ENCODE data around the gene AHDC1.

AHDC1 gene

DNA sequence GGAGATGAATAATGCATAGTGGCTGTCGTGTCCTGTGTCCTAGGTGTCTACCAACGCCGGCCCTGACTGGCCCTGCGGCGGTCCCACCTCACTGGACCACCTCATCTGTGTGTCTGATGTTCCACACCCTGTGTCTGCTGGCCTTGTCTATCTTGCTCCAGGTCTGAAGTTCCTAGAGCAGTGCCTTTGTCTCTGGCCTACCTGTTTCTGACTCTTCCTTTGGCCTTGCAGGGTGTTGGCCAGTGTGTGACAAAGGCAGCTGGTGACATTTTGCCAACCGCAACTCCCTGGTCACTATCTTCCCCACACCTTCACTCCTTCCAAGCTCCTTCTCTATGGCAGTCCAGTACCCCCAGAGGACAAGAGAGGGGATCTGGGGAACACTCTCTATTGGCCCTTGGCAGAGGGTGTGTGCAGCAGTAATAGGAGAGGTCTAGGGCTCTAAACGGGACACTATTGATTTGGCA is 1.4 kb upstream of the AHDC1 start:
- TF ChIP-seq, protein P1, sequence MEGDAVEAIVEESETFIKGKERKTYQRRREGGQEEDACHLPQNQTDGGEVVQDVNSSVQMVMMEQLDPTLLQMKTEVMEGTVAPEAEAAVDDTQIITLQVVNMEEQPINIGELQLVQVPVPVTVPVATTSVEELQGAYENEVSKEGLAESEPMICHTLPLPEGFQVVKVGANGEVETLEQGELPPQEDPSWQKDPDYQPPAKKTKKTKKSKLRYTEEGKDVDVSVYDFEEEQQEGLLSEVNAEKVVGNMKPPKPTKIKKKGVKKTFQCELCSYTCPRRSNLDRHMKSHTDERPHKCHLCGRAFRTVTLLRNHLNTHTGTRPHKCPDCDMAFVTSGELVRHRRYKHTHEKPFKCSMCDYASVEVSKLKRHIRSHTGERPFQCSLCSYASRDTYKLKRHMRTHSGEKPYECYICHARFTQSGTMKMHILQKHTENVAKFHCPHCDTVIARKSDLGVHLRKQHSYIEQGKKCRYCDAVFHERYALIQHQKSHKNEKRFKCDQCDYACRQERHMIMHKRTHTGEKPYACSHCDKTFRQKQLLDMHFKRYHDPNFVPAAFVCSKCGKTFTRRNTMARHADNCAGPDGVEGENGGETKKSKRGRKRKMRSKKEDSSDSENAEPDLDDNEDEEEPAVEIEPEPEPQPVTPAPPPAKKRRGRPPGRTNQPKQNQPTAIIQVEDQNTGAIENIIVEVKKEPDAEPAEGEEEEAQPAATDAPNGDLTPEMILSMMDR (IDR thresholded peaks at IDR 0.05; ENCODE audit: insufficient read depth, low read length, missing control alignments), result no peak
- no peak for DNase-seq (ENCODE audit: low read depth, low spot score)
- no peak overlapping the region for H3K4me3 ChIP-seq (ENCODE audit: low read depth, low read length)
- ChIA-PET POLR2A (no interaction called here), CTCF (interaction anchor here (0.6 to 22.9 kb wide), 26 partner anchors 9 to 503 kb away, joined by 3 to 689 read pairs (median 20); partner anchors contain the start of genes GPR3, IFI6 and MAP3K6)

DNA sequence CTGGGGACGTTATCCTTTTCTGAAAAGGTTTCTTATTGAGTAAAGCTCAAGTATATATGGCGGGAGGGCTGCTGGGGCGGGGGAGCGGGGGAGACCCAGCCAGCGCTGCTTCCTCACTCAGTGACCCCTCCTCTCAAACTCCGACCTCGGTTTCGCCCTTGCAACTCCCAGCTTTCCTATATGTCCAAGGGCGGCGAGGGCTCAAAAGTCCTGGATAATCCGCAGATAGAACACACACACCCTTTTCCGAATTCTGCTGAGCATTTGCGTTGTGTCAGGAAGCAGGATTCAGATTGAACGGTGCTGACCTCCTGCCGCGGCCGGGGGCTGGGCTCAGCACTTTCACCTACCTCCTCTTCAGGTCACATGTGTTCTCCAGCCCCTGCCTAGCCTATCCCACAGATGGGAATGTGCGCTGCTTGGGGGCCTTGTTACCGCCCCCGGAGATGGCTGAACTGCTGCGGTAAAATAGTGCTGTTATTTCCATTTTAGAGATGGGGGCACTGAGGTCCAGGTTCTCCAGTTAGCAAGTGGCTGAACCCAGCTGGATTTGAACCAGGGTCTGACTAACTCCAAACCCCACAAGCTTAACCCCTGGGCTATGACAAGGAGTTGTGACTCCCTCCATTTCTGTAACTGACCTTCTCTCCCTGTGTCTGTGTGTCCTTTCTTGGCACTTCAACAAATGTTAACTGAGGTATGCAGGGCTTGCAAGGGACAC is 795 bp upstream of the AHDC1 start:
- TF ChIP-seq, protein P1 (IDR thresholded peaks at IDR 0.05; ENCODE audit: insufficient read depth, low read length, missing control alignments), result no peak
- POLR2A ChIA-PET, result interaction anchor here (0.7 to 1.7 kb wide), 7 partner anchors 29 to 305 kb away, joined by 3 to 14 read pairs (median 3); no protein-coding TSS in a partner anchor
- H3K4me3 ChIP-seq (ENCODE audit: low read depth, low read length), result peak overlapping the region; percentile 87
- CTCF ChIA-PET, result interaction anchor here (0.6 to 22.9 kb wide), 27 partner anchors 10 to 503 kb away, joined by 3 to 689 read pairs (median 8); partner anchors contain the start of genes FCN3, GPR3, IFI6 and MAP3K6
- DNase-seq (ENCODE audit: low read depth, low spot score), result no peak

- ChIA-PET POLR2A (interaction anchor here (0.8 to 1.7 kb wide), 4 partner anchors 28 to 304 kb away, joined by 3 to 14 read pairs (median 4); no protein-coding TSS in a partner anchor), CTCF (interaction anchor here (1.2 to 22.9 kb wide), 8 partner anchors 15 to 305 kb away, joined by 3 to 689 read pairs (median 194); partner anchors contain the start of gene IFI6)
- no peak for DNase-seq (ENCODE audit: low read depth, low spot score)
- TF ChIP-seq, protein P1 (IDR thresholded peaks at IDR 0.05; ENCODE audit: insufficient read depth, low read length, missing control alignments), result no peak
- H3K4me3 ChIP-seq (ENCODE audit: low read depth, low read length), result peak overlapping the region; percentile 87
Measured at GRCh38 chr1:27603309-27603680, 649 bp downstream of the AHDC1 start.

- CTCF ChIA-PET, result interaction anchor here (1.0 to 20.5 kb wide), 9 partner anchors 11 to 307 kb away, joined by 3 to 689 read pairs (median 5); no protein-coding TSS in a partner anchor
- no peak for DNase-seq (ENCODE audit: low read depth, low spot score)
- peak overlapping the region; percentile 87 for H3K4me3 ChIP-seq (ENCODE audit: low read depth, low read length)
- TF ChIP-seq, protein P1 (IDR thresholded peaks at IDR 0.05; ENCODE audit: insufficient read depth, low read length, missing control alignments), result no peak
- POLR2A ChIA-PET, result interaction anchor here (0.6 to 1.8 kb wide), 3 partner anchors 46 to 303 kb away, joined by 3 to 9 read pairs (median 9); partner anchors contain the start of gene IFI6
Measured at GRCh38 chr1:27602462-27603308, 1.3 kb downstream of the AHDC1 start.

GRCh38 chr1:27601771-27602461 is 2.0 kb downstream of the AHDC1 start:
- peak overlapping the region; percentile 87 for H3K4me3 ChIP-seq (ENCODE audit: low read depth, low read length)
- DNase-seq (ENCODE audit: low read depth, low spot score), result no peak
- TF ChIP-seq, protein P1 (IDR thresholded peaks at IDR 0.05; ENCODE audit: insufficient read depth, low read length, missing control alignments), result no peak
- ChIA-PET CTCF (interaction anchor here (0.7 to 20.5 kb wide), 14 partner anchors 11 to 306 kb away, joined by 3 to 689 read pairs (median 5); no protein-coding TSS in a partner anchor), POLR2A (interaction anchor here (0.6 to 1.8 kb wide), 4 partner anchors 41 to 302 kb away, joined by 3 to 9 read pairs (median 6); partner anchors contain the start of gene IFI6)
